BLaER1 treated with 17β-estradiol and CSF1 and Interleukin-3, amounts not matched to agents 10 nM and 100 nM (cell line): ENCODE results near the gene KCNMB2.

Experiments used
- H3K27ac ChIP-seq, 11 experiments: shearing (Covaris generic); formaldehyde crosslinking; 2 replicates each; pipeline ENCODE4 v1.8.1; 2022
- H3K27me3 ChIP-seq, 11 experiments: shearing (Covaris generic); formaldehyde crosslinking; 2 replicates each; pipeline ENCODE4 v1.8.1; 2022
- H3K36me3 ChIP-seq, 11 experiments: shearing (Covaris generic); formaldehyde crosslinking; 2 replicates each; pipeline ENCODE4 v1.8.1; 2022
- H3K4me1 ChIP-seq, 10 experiments: shearing (Covaris generic); formaldehyde crosslinking; 2 replicates each; pipeline ENCODE4 v1.8.1; 2022
- H3K4me2 ChIP-seq, 11 experiments: shearing (Covaris generic); formaldehyde crosslinking; 2 replicates each; pipeline ENCODE4 v1.8.1; 2022
- H3K4me3 ChIP-seq, 10 experiments: shearing (Covaris generic); formaldehyde crosslinking; 2 replicates each; pipeline ENCODE4 v1.8.1; 2022
- H3K9ac ChIP-seq, 11 experiments: shearing (Covaris generic); formaldehyde crosslinking; 2 replicates each; pipeline ENCODE4 v1.8.1; 2022
- H3K9me3 ChIP-seq, 11 experiments: shearing (Covaris generic); formaldehyde crosslinking; replicated peaks in 1 of 11; 2 replicates each; pipeline ENCODE4 v1.8.1; 2022
- H4K20me1 ChIP-seq, 11 experiments: shearing (Covaris generic); formaldehyde crosslinking; 2 replicates each; pipeline ENCODE4 v1.8.1; 2022
- Cebpa-rat ChIP-seq, 11 experiments: shearing (Covaris generic); IDR thresholded peaks; 2 replicates each; pipeline ENCODE4 v1.8.1; 2022

KCNMB2 gene

DNA sequence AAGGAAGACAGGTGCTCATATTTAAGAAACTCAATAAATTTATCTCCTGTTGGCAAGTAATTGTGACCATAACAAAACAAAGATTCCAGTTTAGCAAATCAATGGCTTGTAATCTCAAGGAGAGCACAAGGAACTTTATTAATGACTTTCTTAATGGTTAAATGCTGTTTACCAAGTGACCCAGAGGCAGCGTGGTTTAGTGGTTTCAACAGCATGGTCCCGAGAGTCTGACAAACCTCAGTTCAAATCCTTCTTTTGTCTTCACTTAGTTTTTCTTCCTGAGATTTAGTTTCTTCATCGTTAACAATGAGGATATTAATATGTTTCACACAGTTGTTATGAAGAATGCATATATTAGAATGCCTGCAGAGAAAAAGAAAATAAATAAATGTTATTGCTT lies 212.6 kb downstream of the KCNMB2 start:
- Histone ChIP-seq H3K9me3 (peaks cover 4 to 28% (median 16%) of the 10 kb centered on the region in 11 experiments; a peak in 15 of 22 replicates), H3K27me3 (no peaks in the 10 kb centered on the region), H3K4me1 (peaks cover 0 to 15% (median 0%) of the 10 kb centered on the region in 10 experiments; a peak in 4 of 20 replicates), H3K36me3 (no peaks in the 10 kb centered on the region), H4K20me1 (no peaks in the 10 kb centered on the region), H3K9ac (no peak overlapping the region), H3K4me2 (no peak overlapping the region), H3K4me3 (no peak overlapping the region), H3K27ac (no peak overlapping the region)
- no peak for TF ChIP-seq Cebpa-rat (IDR thresholded peaks at IDR 0.05)

DNA sequence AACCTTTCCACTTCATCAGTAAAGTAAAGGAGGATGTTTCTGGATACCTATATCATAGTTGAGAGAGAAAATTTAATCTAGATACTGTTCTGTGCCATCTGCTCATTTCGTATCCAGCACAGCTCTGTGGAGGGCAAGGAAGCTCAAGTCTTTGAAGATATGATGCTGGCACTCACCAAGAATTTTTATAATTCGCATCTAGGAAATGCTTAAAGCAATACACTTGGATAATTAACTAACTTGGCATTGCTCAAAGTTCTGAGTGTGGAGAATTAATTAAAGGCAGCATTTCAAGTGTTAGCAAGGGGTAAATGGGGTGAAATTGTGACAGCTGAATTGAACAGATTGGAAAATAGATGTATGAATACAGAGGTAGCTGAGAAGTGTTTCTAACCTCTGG lies 213.2 kb downstream of the KCNMB2 start:
- peaks cover 4 to 28% (median 16%) of the 10 kb centered on the region in 11 experiments; a peak in 15 of 22 replicates for H3K9me3 ChIP-seq
- no peak for TF ChIP-seq Cebpa-rat (IDR thresholded peaks at IDR 0.05)
- H3K27ac ChIP-seq: no peak overlapping the region
- H3K4me2 ChIP-seq: no peak overlapping the region
- H3K4me3 ChIP-seq: no peak overlapping the region
- H3K27me3 ChIP-seq: no peaks in the 10 kb centered on the region
- peaks cover 0 to 15% (median 0%) of the 10 kb centered on the region in 10 experiments; a peak in 4 of 20 replicates for H3K4me1 ChIP-seq
- no peak overlapping the region for H3K9ac ChIP-seq
- no peaks in the 10 kb centered on the region for H3K36me3 ChIP-seq
- H4K20me1 ChIP-seq: no peaks in the 10 kb centered on the region

GRCh38 chr3:178750639-178751300 lies 214.5 kb downstream of the KCNMB2 start:
- H3K9ac ChIP-seq: no peak overlapping the region
- H3K4me3 ChIP-seq: no peak overlapping the region
- no peak overlapping the region for H3K27ac ChIP-seq
- no peaks in the 10 kb centered on the region for H3K27me3 ChIP-seq
- H3K4me2 ChIP-seq: peak overlapping the region in 2 of 11 experiments; percentile 9 to 12; a peak in 1 of 22 replicates
- no peaks in the 10 kb centered on the region for H4K20me1 ChIP-seq
- H3K4me1 ChIP-seq: peaks cover 0 to 15% (median 0%) of the 10 kb centered on the region in 10 experiments; a peak in 4 of 20 replicates
- peaks cover 4 to 15% (median 11%) of the 10 kb centered on the region in 11 experiments; a peak in 14 of 22 replicates for H3K9me3 ChIP-seq
- no peaks in the 10 kb centered on the region for H3K36me3 ChIP-seq
- no peak for TF ChIP-seq Cebpa-rat (IDR thresholded peaks at IDR 0.05)

GRCh38 chr3:178752843-178753242 lies 216.6 kb downstream of the KCNMB2 start:
- Histone ChIP-seq H4K20me1 (no peaks in the 10 kb centered on the region), H3K36me3 (no peaks in the 10 kb centered on the region), H3K9ac (no peak overlapping the region), H3K4me1 (peaks cover 0 to 15% (median 0%) of the 10 kb centered on the region in 10 experiments; a peak in 4 of 20 replicates), H3K4me2 (no peak overlapping the region), H3K9me3 (peaks cover 0 to 1% (median 0%) of the 10 kb centered on the region in 11 experiments; a peak in 1 of 22 replicates), H3K27me3 (no peaks in the 10 kb centered on the region), H3K4me3 (no peak overlapping the region), H3K27ac (no peak overlapping the region)
- TF ChIP-seq Cebpa-rat (IDR thresholded peaks at IDR 0.05): no peak

- no peak for TF ChIP-seq Cebpa-rat (IDR thresholded peaks at IDR 0.05)
Observed at GRCh38 chr3:178754852-178755510, 218.7 kb downstream of the KCNMB2 start.

DNA sequence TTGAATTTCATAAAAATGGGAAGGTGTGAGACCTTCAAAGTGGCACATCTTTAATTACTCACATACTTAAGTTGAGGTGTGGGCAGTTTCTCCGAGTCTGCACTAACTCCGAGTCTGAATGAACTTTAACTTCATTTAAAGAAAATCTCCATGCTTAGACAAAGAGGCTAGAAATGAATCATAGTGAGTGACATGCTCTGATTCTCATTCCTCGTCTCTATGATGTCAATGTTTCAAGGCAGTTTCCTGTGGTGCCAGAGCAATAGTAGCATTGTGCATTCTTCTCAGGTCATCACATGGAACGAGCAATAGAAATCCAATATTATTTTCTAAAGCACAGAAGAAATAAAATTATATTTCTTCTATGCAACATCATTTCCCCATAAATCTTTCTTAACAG lies 224.8 kb downstream of the KCNMB2 start:
- Histone ChIP-seq H3K27me3 (no peaks in the 10 kb centered on the region), H3K27ac (no peak overlapping the region), H3K9ac (no peak overlapping the region), H3K4me1 (no peaks in the 10 kb centered on the region), H3K9me3 (no peaks in the 10 kb centered on the region), H3K4me3 (no peak overlapping the region), H3K4me2 (no peak overlapping the region), H4K20me1 (no peaks in the 10 kb centered on the region), H3K36me3 (no peaks in the 10 kb centered on the region)
- no peak for TF ChIP-seq Cebpa-rat (IDR thresholded peaks at IDR 0.05)

More at GRCh38 chr3:178754852-178755510, 218.7 kb downstream of the KCNMB2 start:
- no peaks in the 10 kb centered on the region for H4K20me1 ChIP-seq
- no peak overlapping the region for H3K9ac ChIP-seq
- H3K27me3 ChIP-seq: no peaks in the 10 kb centered on the region
- H3K9me3 ChIP-seq: no peaks in the 10 kb centered on the region
- no peak overlapping the region for H3K4me2 ChIP-seq
- no peak overlapping the region for H3K4me3 ChIP-seq
- no peaks in the 10 kb centered on the region for H3K36me3 ChIP-seq
- H3K27ac ChIP-seq: no peak overlapping the region
- peaks cover 0 to 15% (median 0%) of the 10 kb centered on the region in 10 experiments; a peak in 3 of 20 replicates for H3K4me1 ChIP-seq

DNA sequence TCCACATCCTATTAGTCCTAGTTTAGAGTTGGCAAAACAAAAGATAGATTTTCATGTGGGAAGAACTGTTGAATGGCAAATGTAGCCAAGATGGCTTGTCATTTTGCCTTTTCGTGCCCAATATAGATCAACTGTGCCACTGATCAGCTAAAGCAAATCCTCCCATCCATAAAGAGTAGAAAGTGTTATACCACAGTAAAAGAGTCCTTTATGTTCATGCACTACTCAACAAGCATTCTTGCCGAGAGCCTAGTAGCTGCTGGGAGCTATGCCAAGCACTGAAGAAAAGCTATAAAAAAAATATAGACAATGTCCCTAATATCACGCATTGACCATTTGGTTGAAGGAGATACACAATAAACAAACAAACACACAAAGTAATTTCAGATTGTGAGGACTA lies 225.2 kb downstream of the KCNMB2 start:
- H3K27ac ChIP-seq: no peak overlapping the region
- H3K4me2 ChIP-seq: no peak overlapping the region
- no peaks in the 10 kb centered on the region for H3K27me3 ChIP-seq
- H3K4me1 ChIP-seq: no peaks in the 10 kb centered on the region
- H3K36me3 ChIP-seq: no peaks in the 10 kb centered on the region
- no peaks in the 10 kb centered on the region for H3K9me3 ChIP-seq
- TF ChIP-seq Cebpa-rat (IDR thresholded peaks at IDR 0.05): no peak
- no peak overlapping the region for H3K4me3 ChIP-seq
- H4K20me1 ChIP-seq: no peaks in the 10 kb centered on the region
- no peak overlapping the region for H3K9ac ChIP-seq

- H3K27ac ChIP-seq: no peak overlapping the region
- H3K36me3 ChIP-seq: no peaks in the 10 kb centered on the region
- no peak overlapping the region for H3K9ac ChIP-seq
- no peak overlapping the region for H3K4me2 ChIP-seq
- H3K4me3 ChIP-seq: no peak overlapping the region
- no peaks in the 10 kb centered on the region for H3K9me3 ChIP-seq
- no peaks in the 10 kb centered on the region for H3K4me1 ChIP-seq
- no peaks in the 10 kb centered on the region for H4K20me1 ChIP-seq
- no peak for TF ChIP-seq Cebpa-rat (IDR thresholded peaks at IDR 0.05)
- no peaks in the 10 kb centered on the region for H3K27me3 ChIP-seq
Observed at GRCh38 chr3:178762385-178762784, 226.1 kb downstream of the KCNMB2 start.

DNA sequence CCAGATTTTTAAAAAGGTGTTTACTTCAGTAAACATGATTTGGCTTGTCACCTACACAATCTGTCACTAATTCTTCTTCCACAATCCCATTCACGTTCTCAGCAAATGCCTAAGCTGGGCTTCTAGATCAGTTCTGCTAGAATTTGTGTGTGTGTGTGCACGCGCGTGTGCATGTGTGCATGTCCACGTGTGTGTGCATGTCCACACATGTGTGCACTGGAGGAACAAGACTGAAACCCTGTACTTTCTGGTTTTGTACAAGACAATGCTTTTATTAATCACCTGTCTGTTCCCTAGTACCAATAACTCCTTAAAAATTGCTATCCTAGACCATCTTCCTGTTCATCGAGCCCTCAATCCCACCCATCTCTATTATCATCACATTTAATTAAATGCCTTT lies 229.2 kb downstream of the KCNMB2 start:
- H3K27ac ChIP-seq: no peak overlapping the region
- no peak overlapping the region for H3K4me2 ChIP-seq
- no peaks in the 10 kb centered on the region for H3K9me3 ChIP-seq
- H3K36me3 ChIP-seq: no peaks in the 10 kb centered on the region
- no peak overlapping the region for H3K4me3 ChIP-seq
- H3K4me1 ChIP-seq: no peaks in the 10 kb centered on the region
- TF ChIP-seq Cebpa-rat (IDR thresholded peaks at IDR 0.05): no peak
- H4K20me1 ChIP-seq: no peaks in the 10 kb centered on the region
- no peak overlapping the region for H3K9ac ChIP-seq
- H3K27me3 ChIP-seq: no peaks in the 10 kb centered on the region
